ENCODE results near the gene SLC6A13. TPM values are rescaled to one million over a fixed set of nuclear protein-coding genes. Genes with fewer than 3 reads are reported as not detected.

The SLC6A13 gene
- total RNA-seq, 1 experiment from 2014 or later = not detected

- no peaks in the 10 kb centered on the region for H3K9me2 ChIP-seq (ENCODE audit: insufficient read depth)
- no TSS peak for BruUV-seq (replicated peaks)
- H2AFZ ChIP-seq = no peak overlapping the region
- peaks cover 86% of the 10 kb centered on the region for H3K27me3 ChIP-seq (ENCODE audit: insufficient read depth, low read depth)
- ChIA-PET CTCF (no interaction called here), POLR2A (ENCODE audit: unreplicated experiment) (no interaction called here)
- H3K79me2 ChIP-seq (ENCODE audit: low read depth) = no peaks in the 10 kb centered on the region
- no peaks in the 10 kb centered on the region for H3K9me3 ChIP-seq (ENCODE audit: insufficient read depth, low read depth)
- H3K36me3 ChIP-seq (ENCODE audit: low read depth) = no peaks in the 10 kb centered on the region
- TF ChIP-seq EZH2 (IDR thresholded peaks at IDR 0.05; ENCODE audit: low read depth) (no peak), CTCF (conservative IDR thresholded peaks at IDR 0.05) (no peak)
- no peaks in the 10 kb centered on the region for H3K4me1 ChIP-seq (replicated peaks; ENCODE audit: insufficient read depth)
- H3K27ac ChIP-seq = no peak overlapping the region
- H3K4me2 ChIP-seq = no peak overlapping the region
- no peak for DNase-seq
- no peaks in the 10 kb centered on the region for H3F3A ChIP-seq (ENCODE audit: insufficient read depth, low read depth)
- H3K4me3 ChIP-seq = no peak overlapping the region
- intact Hi-C loops (cut with micrococcal nuclease; ENCODE audit: unreplicated experiment) = no loop called here
- no peaks in the 10 kb centered on the region for H4K20me1 ChIP-seq (ENCODE audit: insufficient read depth)
Observed at GRCh38 chr12:196436-196835, 66.2 kb downstream of the SLC6A13 start.

- CTCF ChIA-PET = no interaction called here
Observed at GRCh38 chr12:195951-196350, 66.7 kb downstream of the SLC6A13 start.

GRCh38 chr12:195156-195555 is 67.5 kb downstream of the SLC6A13 start:
- Histone ChIP-seq H2AFZ (no peak overlapping the region), H3K4me3 (no peak overlapping the region), H3K9me3 (ENCODE audit: insufficient read depth, low read depth) (no peaks in the 10 kb centered on the region), H3K79me2 (ENCODE audit: low read depth) (no peaks in the 10 kb centered on the region), H3K4me1 (replicated peaks; ENCODE audit: insufficient read depth) (no peaks in the 10 kb centered on the region), H3K27ac (no peak overlapping the region), H3K27me3 (ENCODE audit: insufficient read depth, low read depth) (peaks cover 87% of the 10 kb centered on the region), H3K36me3 (ENCODE audit: low read depth) (no peaks in the 10 kb centered on the region), H4K20me1 (ENCODE audit: insufficient read depth) (no peaks in the 10 kb centered on the region), H3K9me2 (ENCODE audit: insufficient read depth) (no peaks in the 10 kb centered on the region), H3K4me2 (no peak overlapping the region), H3F3A (ENCODE audit: insufficient read depth, low read depth) (no peaks in the 10 kb centered on the region)
- DNase-seq = no peak
- BruUV-seq (replicated peaks) = no TSS peak
- no peak for TF ChIP-seq CTCF (conservative IDR thresholded peaks at IDR 0.05)
- no peak for TF ChIP-seq EZH2 (IDR thresholded peaks at IDR 0.05; ENCODE audit: low read depth)
- ChIA-PET CTCF (no interaction called here), POLR2A (ENCODE audit: unreplicated experiment) (no interaction called here)
- intact Hi-C loops (cut with micrococcal nuclease; ENCODE audit: unreplicated experiment) = no loop called here

More at GRCh38 chr12:195951-196350, 66.7 kb downstream of the SLC6A13 start:
- Histone ChIP-seq H3K4me3 (no peak overlapping the region), H3K9me3 (ENCODE audit: insufficient read depth, low read depth) (no peaks in the 10 kb centered on the region), H4K20me1 (ENCODE audit: insufficient read depth) (no peaks in the 10 kb centered on the region), H3K4me1 (replicated peaks; ENCODE audit: insufficient read depth) (no peaks in the 10 kb centered on the region), H3K27ac (no peak overlapping the region), H3K9me2 (ENCODE audit: insufficient read depth) (no peaks in the 10 kb centered on the region), H3K27me3 (ENCODE audit: insufficient read depth, low read depth) (peaks cover 86% of the 10 kb centered on the region), H3K4me2 (no peak overlapping the region), H3F3A (ENCODE audit: insufficient read depth, low read depth) (no peaks in the 10 kb centered on the region), H2AFZ (no peak overlapping the region), H3K79me2 (ENCODE audit: low read depth) (no peaks in the 10 kb centered on the region), H3K36me3 (ENCODE audit: low read depth) (no peaks in the 10 kb centered on the region)
- POLR2A ChIA-PET (ENCODE audit: unreplicated experiment) = no interaction called here
- intact Hi-C loops (cut with micrococcal nuclease; ENCODE audit: unreplicated experiment) = no loop called here
- no TSS peak for BruUV-seq (replicated peaks)
- no peak for DNase-seq
- TF ChIP-seq CTCF (conservative IDR thresholded peaks at IDR 0.05) = no peak

Data from PC-9 (cell line).